Type B pancreatic cell (in vitro differentiated cells): ENCODE measurements around the gene KRT222. TPM values are rescaled to one million over a fixed set of nuclear protein-coding genes. Genes with fewer than 3 reads are reported as not detected.

Experiments used
- DNase-seq: peaks from one replicate; pipeline ENCODE4 v3.0.0; 2021; ENCODE audit warnings: mixed read lengths; ENCODE audit not compliant: unreplicated experiment; ENCODE audit errors: extremely low spot score
- H3K27ac Mint-ChIP-seq: 2 replicates; pipeline ENCODE4 v1.8.0; 2021; ENCODE audit warnings: mild to moderate bottlenecking, mixed read lengths
- H3K27me3 Mint-ChIP-seq: 2 replicates; pipeline ENCODE4 v1.8.0; 2021; ENCODE audit warnings: mixed read lengths
- H3K36me3 Mint-ChIP-seq: 2 replicates; pipeline ENCODE4 v1.8.0; 2021; ENCODE audit warnings: mixed read lengths
- H3K4me1 Mint-ChIP-seq: one replicate; pipeline ENCODE4 v1.8.0; 2021; ENCODE audit warnings: mixed read lengths; ENCODE audit not compliant: unreplicated experiment
- H3K4me3 Mint-ChIP-seq: 2 replicates; pipeline ENCODE4 v1.8.0; 2021; ENCODE audit warnings: mild to moderate bottlenecking, mixed read lengths
- H3K9me3 Mint-ChIP-seq: 2 replicates; pipeline ENCODE4 v1.8.0; 2021; ENCODE audit warnings: mixed read lengths
- total RNA-seq: library from RNA; stranded (reverse); gene quantifications from 2 replicates; pipeline ENCODE4 v1.2.1, GENCODE V29; 2021; ENCODE audit warnings: low replicate concordance
- TF ChIP-seq, protein P1 (sequence below): fragments of 200-600 bp; sonication (generic); conservative IDR thresholded peaks from 2 replicates; pipeline ENCODE4 v1.5.0; 2021; ENCODE audit warnings: antibody characterized with exemption, mild to moderate bottlenecking

Gene KRT222
- total RNA-seq, 1 donor from 2014 or later: 0.34 TPM

DNA sequence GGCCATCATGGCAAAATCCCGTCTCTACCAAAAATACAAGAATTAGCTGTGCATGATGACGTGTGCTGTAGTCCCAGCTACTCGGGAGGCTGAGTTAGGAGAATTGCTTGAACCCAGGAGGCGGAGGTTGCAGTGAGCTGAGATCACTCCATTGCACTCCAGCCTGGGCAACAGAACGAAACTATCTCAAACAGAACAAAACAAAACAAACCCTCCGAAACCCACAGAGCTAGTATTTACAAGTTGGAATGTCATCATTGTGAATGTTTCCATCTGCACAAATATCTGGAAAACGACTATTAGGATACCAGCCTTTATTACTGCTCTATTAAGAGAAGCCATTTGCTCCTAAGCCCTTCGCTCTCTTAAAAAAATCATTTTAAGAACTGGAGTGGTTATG lies 43.4 kb downstream of the KRT222 start:
- peak overlapping the region; percentile 95 for H3K27ac Mint-ChIP-seq
- peaks cover 11% of the 10 kb centered on the region for H3K4me1 Mint-ChIP-seq
- no peaks in the 10 kb centered on the region for H3K9me3 Mint-ChIP-seq
- peaks cover 4% of the 10 kb centered on the region for H3K27me3 Mint-ChIP-seq
- H3K36me3 Mint-ChIP-seq: peaks cover 4% of the 10 kb centered on the region
- no peak for DNase-seq
- H3K4me3 Mint-ChIP-seq: peak overlapping the region; percentile 76
- TF ChIP-seq, protein P1, sequence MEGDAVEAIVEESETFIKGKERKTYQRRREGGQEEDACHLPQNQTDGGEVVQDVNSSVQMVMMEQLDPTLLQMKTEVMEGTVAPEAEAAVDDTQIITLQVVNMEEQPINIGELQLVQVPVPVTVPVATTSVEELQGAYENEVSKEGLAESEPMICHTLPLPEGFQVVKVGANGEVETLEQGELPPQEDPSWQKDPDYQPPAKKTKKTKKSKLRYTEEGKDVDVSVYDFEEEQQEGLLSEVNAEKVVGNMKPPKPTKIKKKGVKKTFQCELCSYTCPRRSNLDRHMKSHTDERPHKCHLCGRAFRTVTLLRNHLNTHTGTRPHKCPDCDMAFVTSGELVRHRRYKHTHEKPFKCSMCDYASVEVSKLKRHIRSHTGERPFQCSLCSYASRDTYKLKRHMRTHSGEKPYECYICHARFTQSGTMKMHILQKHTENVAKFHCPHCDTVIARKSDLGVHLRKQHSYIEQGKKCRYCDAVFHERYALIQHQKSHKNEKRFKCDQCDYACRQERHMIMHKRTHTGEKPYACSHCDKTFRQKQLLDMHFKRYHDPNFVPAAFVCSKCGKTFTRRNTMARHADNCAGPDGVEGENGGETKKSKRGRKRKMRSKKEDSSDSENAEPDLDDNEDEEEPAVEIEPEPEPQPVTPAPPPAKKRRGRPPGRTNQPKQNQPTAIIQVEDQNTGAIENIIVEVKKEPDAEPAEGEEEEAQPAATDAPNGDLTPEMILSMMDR: no peak

DNA sequence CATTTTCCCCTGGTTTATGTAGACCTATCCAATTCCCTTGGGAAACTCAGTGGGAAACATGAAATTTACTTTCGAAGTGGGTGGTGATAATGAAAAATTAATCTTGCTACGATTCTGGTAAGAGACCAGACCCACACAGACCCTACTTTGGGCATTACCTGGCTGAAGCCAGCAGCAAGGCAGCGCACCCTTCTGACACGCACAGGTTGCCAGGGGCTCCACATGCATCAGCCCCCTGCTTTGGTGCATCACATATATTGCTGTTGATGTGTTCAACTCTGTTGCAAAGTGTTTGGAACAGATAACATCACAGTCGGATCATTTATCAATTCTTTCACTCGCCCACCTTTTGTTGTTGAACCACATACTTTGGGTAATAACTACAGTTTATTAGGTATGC lies 44.0 kb downstream of the KRT222 start:
- TF ChIP-seq, protein P1: no peak
- H3K27ac Mint-ChIP-seq: peak overlapping the region; percentile 95
- H3K4me1 Mint-ChIP-seq: peaks cover 12% of the 10 kb centered on the region
- H3K36me3 Mint-ChIP-seq: peaks cover 4% of the 10 kb centered on the region
- peak overlapping the region; percentile 76 for H3K4me3 Mint-ChIP-seq
- no peaks in the 10 kb centered on the region for H3K9me3 Mint-ChIP-seq
- peaks cover 8% of the 10 kb centered on the region for H3K27me3 Mint-ChIP-seq
- DNase-seq: no peak

DNA sequence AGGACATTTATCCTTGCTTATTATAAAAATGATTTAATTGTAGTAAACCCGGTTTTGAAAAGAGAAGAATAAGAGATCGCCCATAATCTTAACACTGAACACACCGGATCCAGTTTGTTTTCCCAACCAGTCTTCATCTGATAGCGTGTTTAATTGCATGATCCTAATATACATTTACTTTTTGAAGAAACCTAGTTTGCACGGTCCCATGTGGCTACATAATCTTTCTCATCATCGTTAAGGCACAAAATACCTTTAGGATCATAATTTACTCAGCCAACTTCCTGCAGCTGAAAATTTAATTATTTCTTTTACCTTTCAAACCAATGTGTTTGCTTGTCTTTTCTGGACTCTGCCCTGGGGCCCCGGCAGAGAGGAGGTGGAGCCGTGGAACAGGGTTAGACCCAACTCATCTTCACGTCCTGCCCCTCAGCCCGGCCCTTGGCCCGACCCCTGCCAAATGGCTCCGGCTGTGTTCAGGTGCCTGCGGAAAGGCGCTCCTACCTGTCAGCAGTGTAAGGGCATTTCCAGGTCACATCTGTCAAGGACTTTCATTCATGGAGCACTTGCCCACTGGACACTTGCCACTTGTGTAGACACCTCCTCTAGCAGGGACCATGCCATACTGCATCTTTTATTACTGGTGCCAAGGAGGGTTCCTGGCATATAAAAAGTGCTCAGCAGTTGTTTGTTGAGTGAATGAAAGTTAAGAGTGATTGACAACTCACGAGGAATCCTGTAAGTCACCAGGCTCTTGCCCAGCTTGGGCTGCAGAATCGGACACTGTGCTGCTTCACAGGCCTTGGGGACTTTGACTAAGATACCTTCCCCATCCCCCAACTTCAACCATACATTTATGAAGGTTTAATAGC lies 46.0 kb downstream of the KRT222 start:
- Mint-ChIP-seq H3K4me3 (peak overlapping the region; percentile 81), H3K36me3 (no peaks in the 10 kb centered on the region), H3K27me3 (peaks cover 11% of the 10 kb centered on the region), H3K4me1 (peaks cover 15% of the 10 kb centered on the region), H3K9me3 (no peaks in the 10 kb centered on the region), H3K27ac (peak overlapping the region; percentile 97)
- TF ChIP-seq, protein P1: no peak
- no peak for DNase-seq

DNA sequence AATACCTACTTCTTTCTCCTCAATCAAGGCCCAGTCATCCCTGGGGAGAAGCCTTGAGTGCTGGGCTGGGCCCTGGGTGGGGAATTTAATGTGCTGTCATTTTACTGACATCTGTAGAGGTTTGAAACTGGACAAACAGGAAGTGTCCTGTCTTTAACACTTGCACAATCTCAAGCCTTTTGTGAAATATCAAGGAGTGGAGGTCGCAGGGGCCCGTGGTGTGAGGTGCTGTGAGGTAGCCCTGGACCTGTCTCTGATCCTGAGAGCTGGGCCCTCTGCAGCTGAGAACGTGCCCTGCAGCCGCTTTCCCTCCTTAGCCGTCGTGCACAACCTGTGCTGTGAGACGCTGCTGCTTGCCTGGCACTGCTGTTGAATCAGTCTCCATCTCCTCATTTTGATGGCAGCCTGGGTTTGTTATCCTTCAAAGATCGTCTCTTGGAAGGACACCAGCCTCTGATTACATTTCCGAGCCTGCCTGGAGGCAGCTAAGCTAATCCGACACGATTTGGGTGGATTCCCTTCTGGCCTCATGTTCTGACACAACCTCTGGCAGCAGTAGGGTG lies 47.2 kb downstream of the KRT222 start:
- no peak for DNase-seq
- peak overlapping the region; percentile 97 for H3K27ac Mint-ChIP-seq
- H3K27me3 Mint-ChIP-seq: peaks cover 15% of the 10 kb centered on the region
- H3K36me3 Mint-ChIP-seq: no peaks in the 10 kb centered on the region
- no peaks in the 10 kb centered on the region for H3K9me3 Mint-ChIP-seq
- peaks cover 15% of the 10 kb centered on the region for H3K4me1 Mint-ChIP-seq
- TF ChIP-seq, protein P1: no peak
- H3K4me3 Mint-ChIP-seq: peak overlapping the region; percentile 72

DNA sequence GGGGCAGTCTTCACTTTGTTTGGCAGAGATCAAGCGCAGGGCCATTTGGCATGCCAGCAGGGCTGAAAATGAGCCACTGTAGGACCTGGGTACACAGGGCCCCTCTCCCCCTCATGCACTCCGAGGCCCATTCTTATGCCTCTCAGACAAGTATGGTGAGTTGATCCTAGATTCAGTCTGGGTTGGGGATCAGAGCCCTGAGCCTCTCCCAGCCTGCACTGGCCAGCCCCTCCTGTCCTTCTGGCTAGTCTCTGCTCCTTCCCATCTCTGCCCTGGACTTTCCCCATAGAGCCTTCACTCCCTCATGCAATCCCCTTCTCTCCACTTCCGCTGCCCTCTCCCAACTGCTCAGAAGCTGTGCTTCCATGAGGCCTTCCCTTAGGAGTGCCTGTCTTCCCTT lies 48.4 kb downstream of the KRT222 start:
- H3K4me1 Mint-ChIP-seq: peaks cover 15% of the 10 kb centered on the region
- DNase-seq: no peak
- H3K9me3 Mint-ChIP-seq: no peaks in the 10 kb centered on the region
- peak overlapping the region; percentile 97 for H3K27ac Mint-ChIP-seq
- H3K27me3 Mint-ChIP-seq: peaks cover 20% of the 10 kb centered on the region
- H3K36me3 Mint-ChIP-seq: no peaks in the 10 kb centered on the region
- TF ChIP-seq, protein P1: no peak
- H3K4me3 Mint-ChIP-seq: no peak overlapping the region
